Activated T-helper 1 cell treated with anti-CD3 and anti-CD28 coated beads, Interleukin-2, amount 50 U/mL, for 16 hours (primary cell): Measurements from ENCODE around the gene CALHM6.
A peak's percentile ranks its signal among the peaks of the same experiment; 100 is the strongest.

Experiments used
- DNase-seq, 2 donors: peaks; one replicate each; pipeline ENCODE4 v3.0.0-alpha.2; 2020; ENCODE audit warnings: low read depth in 1 of 2, low spot score in 1 of 2

Gene CALHM6

DNA sequence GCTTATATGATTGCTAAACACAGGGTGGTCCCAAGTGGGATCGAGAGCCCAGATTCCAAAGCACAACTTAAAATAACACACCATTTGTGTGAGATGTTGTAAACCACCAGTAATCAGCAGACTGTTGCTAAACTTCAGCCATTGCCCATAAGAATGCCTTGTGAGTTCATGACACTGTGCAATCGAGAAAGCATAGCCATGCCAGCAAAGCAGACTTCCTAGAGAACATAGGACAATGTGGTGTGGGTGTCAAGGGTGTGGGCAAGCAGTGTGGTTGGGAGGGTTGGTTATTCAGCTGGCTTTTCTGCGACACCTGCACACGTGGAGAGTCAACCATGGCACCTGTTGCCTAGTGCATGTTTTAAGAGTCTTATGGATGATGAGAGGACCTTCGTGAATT, 16.1 kb upstream of the CALHM6 start:
- DNase-seq, result no peak

DNA sequence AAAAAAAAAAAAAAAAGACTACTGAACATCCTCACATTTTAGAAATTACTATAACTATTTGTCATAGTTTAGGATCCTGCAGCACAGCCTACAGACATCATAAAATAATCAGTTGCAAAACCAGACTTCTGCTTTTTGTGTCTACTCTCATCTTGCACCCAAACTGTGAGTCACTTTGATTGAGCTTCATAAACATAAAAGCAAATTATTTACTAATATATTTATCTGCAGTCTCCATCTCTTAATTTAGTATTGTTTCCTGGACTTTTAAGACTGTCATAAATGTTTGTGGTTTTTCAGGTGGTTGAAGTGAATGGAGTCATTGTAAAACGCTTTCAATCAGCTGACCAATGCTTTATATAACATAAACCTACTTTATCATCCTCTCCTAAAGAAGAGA, 14.8 kb upstream of the CALHM6 start:
- no peak for DNase-seq

DNA sequence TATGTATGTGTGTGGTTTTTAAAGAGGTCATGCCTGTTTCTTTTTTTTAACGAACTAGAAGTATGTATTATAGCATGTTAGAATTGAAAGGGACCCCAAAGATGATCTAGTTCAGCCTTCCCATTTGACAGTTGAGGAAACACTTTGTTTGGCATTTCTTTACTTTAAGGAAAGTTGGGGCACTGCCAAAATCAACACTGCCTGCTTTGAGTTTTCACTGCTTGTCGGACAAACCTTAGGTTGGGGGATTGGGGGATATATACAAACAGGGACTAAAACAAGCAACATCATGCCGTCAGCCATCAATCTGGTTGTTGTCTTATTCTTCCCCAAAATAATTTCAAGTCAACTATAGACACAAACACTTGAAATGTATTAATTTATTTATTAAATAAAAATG, 14.1 kb upstream of the CALHM6 start:
- DNase-seq, result no peak

DNA sequence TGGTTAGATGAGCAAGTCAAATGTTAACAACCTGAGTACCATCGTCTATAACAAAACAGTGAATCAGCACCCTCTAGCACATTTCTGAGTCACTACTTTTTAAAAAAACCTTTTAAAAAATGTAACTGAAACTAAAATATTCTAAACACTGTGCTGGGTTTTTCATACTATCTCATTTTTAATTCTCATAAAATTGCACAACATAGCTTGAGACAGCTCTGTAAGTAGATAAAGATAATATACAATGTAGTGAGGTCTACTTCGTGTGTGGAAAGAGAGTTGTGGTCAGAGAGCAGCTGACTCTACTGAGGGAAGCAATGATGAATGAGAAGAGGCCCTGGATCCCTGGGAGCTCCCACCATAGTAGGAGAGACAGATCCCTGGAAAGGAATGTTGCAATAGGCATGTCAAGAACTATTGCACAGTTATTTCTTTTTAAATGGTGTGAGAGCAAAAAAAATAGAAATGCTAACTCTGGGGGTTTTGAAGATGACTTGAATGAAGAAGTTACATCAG, 13.6 kb upstream of the CALHM6 start:
- no peak for DNase-seq

DNA sequence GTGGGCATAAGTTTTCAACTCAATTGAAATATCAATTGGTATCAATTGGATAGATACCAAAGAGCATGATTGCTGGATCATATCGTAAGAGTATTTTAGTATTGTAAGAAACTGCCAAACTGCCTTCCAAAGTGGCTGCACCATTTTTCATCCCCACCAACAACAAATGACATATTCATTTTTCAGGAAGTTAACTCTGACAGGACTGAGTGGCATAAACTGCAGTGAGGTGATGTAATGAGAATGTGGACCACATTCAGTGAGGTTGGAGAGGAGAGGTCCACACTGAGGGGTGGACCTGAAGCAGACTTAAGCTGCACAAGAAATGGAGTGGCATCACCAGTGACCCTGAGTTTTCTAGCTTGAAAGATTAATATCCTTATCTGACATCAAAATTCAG, 11.6 kb upstream of the CALHM6 start:
- DNase-seq, result no peak

DNA sequence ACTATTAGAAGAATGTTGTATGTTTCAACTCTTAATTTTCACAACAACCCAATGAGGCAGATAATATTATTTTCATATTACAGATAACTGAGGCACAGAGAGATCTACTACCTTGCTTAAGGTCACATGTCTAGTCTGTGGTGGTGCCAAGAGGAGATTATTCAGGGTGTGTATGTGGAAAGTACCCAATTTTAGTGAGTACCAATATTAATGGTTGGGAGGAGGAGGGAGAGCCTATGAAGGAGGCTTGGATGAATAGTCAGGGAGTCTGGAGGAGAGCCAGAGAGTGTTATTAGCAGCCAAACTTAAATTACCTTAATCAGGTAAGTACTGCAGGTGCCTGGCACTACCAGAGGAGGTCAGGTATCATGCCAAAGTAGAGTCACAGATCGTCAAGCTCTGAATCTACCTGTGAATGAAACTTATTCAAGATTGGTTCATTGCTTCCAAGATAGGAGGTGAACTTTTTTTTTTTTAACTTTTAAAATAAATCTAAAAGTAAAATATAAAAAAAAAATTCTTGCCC, 10.9 kb upstream of the CALHM6 start:
- DNase-seq, result no peak

DNA sequence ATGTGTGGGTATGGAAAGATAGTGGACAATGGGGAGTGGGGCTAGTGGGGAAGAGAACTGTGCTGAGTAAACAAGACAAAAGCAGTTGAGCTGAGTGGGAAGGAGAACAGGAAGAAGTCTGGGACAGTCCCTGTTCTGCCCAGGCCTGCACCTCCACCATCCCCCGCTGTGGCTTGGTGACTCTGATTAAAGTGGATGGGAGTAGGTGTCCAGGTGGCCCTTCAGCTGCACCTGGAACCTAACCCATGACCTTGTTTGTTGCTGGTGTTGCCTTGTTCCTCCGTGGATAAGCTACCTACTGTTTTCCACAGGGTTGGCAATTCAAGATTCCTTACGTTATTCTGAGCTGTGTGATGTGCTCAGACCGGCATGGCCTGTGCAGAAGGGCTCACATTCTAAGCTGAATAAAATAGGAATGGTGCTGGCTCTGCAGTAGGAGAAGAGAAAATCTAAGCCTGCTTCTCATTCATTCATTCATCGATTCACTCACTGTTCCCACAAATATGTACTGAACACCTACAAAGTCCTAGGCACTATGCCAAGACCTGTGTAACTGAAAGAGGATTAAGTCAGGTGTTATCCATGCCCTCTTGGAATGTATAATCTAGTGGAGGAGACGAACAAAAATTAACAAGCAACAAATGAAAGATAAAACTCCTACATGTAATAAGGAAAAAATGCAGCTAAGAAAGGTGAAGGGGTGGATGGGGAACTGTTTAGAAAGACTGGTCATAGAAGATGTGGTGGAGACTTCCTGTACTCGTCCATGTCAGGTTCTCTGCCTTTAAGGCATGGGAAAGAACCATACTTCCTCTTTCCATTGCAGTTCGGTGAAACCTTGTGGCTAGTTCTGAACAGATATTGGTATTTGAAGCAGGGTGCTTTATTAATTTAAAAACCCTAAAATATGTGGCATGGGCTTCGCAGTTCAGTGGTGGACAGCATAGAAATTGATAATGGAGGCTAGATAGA, 10.1 kb upstream of the CALHM6 start:
- DNase-seq, result no peak

DNA sequence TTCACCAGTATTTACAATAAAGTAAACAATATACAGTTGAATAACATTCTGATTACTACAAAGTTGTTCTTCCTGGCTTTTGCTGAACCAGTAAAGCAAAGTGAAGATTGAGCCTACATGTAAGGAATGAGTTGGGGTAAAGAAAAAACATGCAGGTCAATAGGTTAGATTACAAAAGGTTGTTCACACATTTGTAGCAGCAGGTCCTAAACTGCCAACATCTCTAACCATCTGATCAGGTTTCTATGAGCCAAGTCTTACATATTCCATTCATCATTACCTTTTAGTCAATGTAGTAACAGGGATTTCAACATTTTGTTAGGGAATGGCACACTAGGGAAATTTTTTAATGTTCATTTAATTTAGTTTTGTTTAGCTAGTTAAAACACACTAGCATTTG, 9.3 kb upstream of the CALHM6 start:
- no peak for DNase-seq

DNA sequence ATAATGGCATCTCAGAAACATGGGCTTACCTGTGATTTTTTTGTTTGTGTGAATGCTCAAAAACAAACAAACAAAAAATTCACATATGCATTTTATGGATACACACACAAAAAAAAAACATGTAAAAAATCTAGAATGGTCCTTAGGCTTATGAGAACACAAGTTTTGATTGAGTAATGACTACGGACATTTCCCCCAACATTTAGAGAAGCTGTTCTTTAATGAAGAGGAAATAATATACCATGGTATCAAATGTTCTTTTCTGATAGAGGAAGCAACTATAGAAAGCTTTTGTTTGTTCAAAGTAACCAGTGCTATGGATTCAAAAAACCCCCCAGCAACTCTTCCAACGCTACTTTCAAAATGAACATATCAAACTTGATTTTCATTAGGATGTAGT, 8.6 kb upstream of the CALHM6 start:
- DNase-seq, result no peak

DNA sequence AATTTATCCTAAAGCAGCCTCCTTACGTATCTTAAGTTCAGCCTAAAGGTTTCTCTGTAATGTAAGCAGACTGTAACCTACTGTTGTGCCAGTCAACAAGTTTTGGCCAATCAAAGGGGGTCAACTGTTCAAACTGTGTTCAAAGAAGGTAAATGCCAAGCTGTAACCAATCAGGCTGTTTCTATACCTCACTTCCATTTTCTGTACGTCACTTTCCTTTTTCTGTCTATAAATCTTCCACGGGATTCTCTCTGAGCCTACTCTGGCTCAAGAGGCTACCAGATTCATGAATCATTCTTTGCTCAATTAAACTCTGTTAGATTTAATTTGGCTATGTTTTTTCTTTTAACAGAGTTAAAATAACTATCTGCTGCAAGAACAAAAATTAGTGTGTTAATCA, 5.1 kb upstream of the CALHM6 start:
- no peak for DNase-seq

DNA sequence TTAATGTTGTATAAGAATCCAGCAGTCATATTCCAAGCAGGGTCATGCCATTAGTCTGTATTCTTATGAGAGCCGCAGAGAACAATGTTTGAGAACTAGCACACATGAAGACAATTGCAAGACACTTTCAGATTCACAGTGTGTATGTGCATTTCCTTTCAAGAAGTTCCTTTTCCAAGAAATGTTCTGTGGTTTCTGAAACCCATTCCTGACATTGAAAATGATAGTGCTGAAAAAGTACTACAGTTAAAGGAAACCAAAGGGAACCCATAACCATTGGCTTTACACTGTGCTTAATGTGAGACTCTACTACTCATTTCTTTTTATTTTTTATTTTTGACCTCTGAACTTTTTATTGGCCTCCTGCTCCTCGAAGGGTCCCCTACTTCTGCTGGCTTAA, 4.2 kb upstream of the CALHM6 start:
- no peak for DNase-seq

DNA sequence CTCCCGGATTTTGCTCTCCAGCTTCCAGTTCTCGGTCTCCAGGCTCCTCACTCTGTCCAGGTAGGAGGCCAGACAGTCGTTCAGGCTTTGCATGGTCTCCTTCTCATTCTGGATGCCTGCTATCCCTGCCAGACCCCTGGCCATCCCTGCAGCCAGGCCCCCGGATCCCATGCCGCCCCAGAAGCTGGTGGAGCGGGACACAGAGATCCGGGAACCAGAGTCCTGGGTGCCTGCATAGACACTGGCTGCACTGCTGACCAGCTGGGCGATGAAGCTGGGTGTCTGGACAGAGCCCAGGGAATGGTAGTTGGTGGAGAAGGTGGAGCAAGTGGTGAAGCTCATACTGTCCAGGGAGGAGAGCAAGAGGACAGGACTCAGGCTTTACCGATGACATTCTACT, 2.9 kb upstream of the CALHM6 start:
- DNase-seq, result no peak

DNA sequence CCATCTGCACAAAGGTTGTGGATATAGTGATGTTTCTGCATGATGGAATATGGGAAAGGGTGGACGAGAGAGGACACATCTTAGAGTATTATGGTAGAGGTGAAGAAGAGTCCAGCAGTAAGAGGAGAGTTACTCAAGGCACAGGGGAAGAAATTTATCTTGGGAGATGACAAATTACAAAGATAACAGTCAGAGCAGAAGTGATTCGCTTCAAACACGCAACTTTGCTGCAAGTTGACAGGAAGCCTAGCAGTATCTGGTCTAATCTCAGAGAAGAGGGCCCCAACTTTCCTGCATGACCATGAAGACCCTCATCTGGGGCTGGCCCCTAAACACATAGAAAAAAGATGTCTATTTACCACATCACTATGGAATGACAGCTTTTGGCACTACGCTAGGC, 1.2 kb upstream of the CALHM6 start:
- DNase-seq, result no peak

DNA sequence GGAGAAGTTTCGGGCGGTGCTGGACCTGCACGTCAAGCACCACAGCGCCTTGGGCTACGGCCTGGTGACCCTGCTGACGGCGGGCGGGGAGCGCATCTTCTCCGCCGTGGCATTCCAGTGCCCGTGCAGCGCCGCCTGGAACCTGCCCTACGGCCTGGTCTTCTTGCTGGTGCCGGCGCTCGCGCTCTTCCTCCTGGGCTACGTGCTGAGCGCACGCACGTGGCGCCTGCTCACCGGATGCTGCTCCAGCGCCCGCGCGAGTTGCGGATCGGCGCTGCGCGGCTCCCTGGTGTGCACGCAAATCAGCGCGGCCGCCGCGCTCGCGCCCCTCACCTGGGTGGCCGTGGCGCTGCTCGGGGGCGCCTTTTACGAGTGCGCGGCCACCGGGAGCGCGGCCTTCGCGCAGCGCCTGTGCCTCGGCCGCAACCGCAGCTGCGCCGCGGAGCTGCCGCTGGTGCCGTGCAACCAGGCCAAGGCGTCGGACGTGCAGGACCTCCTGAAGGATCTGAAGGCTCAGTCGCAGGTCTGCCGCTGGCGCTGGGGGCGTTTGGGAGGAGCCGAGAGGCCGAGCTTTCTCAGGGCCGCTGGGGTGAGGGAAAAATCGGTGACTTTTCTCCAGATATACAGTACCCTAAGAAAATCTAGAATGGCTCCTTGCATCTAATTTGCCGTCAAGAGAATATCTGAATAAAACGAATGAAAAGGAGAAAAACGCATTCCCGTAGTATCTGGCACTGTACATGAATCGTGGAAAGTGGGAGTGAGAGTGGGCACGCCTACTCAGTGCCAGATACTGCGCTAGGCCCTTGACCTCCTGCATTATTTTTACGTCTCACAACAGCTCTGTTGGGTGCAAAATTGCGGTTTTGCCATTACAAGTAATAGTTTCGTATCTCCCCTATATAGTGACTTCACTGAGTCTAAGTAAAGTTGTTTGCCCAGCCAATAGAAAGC, 1.0 kb downstream of the CALHM6 start:
- DNase-seq, result peak in 1 of 2 donors; percentile 34

DNA sequence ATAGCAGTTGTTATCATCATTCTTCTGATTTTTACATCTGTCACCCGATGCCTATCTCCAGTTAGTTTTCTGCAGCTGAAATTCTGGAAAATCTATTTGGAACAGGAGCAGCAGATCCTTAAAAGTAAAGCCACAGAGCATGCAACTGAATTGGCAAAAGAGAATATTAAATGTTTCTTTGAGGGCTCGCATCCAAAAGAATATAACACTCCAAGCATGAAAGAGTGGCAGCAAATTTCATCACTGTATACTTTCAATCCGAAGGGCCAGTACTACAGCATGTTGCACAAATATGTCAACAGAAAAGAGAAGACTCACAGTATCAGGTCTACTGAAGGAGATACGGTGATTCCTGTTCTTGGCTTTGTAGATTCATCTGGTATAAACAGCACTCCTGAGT, 2.1 kb downstream of the CALHM6 start:
- no peak for DNase-seq

DNA sequence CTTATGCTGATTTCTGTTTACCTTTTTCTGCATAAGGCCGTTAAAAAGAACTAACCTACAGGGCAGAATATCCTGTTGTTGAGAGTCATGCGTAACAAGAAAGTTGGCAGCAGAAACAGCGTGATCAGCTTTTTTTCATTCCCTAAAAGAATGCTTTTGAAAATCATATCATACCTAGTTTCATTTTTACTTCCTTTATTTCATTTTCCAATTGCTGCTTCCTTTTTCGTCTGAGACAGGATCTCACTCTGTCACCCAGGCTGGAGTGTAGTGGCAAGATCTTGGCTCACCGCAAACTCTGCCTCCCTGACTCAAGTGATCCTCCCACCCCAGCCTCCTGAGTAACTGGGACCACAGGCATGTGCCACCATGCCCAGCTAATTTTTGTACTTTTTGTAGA, 4.1 kb downstream of the CALHM6 start:
- DNase-seq, result no peak

DNA sequence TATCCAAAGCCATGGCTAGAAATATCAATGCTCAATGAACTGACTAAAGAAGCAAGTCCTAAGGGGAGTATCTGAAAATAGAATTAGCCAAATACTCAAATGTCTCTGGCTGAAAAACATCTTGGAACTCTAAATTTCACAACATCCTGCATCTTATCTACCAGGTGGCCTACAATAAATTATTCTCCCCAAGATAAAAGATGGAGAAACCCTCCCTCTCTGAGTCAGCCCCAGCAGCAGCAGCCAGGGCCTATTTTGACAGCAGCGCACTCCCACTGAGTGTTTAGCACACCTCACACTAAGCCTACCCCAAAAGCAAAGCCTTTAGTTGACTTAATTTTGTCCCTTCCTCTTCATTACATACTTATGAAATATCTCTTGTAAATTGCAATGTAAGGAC, 5.9 kb downstream of the CALHM6 start:
- DNase-seq, result no peak

DNA sequence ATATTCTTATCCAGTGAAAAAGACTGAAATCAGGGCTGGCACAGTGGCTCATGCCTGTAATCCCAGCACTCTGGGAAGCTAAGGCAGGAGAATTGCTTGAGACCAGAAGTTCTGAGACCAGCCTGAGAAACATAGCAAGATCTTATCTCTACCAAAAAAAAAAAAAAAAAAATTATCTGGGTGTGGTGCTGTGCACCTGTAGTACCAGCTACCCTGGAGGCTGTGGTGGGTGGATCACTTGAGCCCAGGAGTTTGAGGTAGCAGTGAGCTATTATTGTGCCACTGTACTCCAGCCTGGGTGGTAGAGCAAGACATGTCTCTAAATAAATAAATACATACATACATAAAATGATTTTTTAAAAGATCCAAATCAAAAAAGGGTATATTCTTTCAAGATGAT, 6.3 kb downstream of the CALHM6 start:
- DNase-seq, result no peak

DNA sequence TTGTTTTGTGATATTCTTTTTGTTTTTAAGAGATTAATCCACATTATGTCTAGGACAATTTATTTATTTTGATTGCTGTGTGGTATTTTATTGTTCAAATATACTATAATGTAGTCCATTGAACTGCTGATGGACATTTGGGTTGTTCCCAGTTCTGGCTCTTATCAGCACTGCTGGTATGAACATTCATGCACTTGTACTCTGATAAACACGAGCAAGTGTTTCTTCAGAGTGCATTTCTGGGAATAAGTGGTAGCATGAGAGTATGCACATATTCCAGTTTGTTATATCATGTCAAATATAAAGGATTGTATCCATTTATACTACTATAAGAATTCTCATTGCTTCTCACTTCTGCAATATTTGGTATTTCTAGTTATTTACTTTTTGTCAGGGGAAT, 7.1 kb downstream of the CALHM6 start:
- no peak for DNase-seq

DNA sequence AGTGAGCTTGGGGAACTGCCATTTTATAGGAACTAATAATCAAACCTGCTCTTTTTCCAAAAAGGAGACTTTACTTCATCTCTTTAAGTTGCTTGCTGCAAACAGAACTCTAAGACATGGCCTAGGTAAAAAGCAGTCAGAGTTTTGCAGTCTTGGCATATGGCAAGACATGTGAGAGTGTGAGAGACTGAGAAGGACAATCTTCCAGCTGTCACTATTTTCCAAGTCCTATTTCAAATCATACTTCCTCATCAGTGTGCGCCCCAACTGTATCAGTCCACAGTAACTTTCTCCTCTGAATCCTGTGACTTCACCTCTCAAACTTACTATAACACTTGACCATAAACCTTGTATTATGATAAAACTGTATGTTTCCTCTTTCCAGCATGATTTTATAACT, 10.4 kb downstream of the CALHM6 start:
- no peak for DNase-seq

DNA sequence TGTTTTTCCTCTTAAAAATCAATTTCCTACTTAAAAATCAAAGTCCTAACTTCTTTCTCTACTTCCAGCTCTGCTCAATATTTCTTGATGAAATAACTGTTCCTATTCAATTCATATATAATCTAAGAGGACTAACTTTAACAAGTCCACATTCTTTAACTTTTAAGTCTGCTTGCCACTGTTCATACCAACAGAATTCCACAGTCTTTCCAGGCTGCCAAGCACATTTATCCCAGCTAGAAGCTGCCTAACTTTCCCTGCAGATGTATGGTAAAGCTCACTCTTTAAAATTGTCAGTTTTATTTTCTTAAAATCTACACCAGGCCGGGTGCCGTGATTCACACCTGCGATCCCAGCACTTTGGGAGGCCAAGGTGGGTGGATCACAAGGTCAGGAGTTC, 11.5 kb downstream of the CALHM6 start:
- no peak for DNase-seq

DNA sequence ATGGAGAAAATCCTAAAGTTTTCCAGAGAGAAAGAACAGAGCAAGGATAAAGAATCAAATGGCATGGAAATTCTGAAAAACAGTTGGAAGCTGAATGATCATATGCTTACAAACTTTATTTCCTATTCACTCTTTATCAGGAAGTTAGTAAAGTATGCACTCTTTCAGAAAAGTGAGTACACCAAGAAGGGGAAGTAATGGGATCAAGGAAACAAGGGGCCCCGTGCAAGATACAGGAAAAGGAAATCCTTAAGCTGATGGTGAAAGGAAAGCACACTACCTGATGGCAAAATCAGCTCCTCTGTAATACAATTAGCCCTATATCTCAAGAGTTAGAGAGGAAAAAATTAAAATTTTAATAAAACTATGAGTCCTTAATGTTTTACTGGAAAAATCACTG, 14.0 kb downstream of the CALHM6 start:
- no peak for DNase-seq
